OCI-LY7 (cell line): ENCODE measurements around the gene DSCAM.

Experiments used
- CTCF ChIP-seq: fragments of 200-600 bp; sonication (generic); conservative IDR thresholded peaks from 2 replicates; pipeline ENCODE4 v1.5.1; 2014; ENCODE audit warnings: mild to moderate bottlenecking, antibody characterized with exemption, low read length, moderate library complexity, mixed read lengths
- EZH2phosphoT487 ChIP-seq: fragments of 200-600 bp; sonication (generic); IDR thresholded peaks from 2 replicates; pipeline ENCODE4 v1.6.1; 2018; ENCODE audit warnings: low read depth, borderline replicate concordance, mild to moderate bottlenecking, mixed run types, antibody characterized with exemption, low read length, moderate library complexity, mixed read lengths

- no peak for TF ChIP-seq CTCF
- no peak for TF ChIP-seq EZH2phosphoT487
Observed at GRCh38 chr21:40349591-40349990, 497.4 kb downstream of the DSCAM start.
